Cortex of kidney (tissue), 1 donor: ENCODE data around the gene ESAM.

Source experiments
- DNase-seq: peaks from one replicate; lab custom pipeline; 2025; lab: John Stamatoyannopoulos, UW

ESAM gene, protein sequence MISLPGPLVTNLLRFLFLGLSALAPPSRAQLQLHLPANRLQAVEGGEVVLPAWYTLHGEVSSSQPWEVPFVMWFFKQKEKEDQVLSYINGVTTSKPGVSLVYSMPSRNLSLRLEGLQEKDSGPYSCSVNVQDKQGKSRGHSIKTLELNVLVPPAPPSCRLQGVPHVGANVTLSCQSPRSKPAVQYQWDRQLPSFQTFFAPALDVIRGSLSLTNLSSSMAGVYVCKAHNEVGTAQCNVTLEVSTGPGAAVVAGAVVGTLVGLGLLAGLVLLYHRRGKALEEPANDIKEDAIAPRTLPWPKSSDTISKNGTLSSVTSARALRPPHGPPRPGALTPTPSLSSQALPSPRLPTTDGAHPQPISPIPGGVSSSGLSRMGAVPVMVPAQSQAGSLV

DNA sequence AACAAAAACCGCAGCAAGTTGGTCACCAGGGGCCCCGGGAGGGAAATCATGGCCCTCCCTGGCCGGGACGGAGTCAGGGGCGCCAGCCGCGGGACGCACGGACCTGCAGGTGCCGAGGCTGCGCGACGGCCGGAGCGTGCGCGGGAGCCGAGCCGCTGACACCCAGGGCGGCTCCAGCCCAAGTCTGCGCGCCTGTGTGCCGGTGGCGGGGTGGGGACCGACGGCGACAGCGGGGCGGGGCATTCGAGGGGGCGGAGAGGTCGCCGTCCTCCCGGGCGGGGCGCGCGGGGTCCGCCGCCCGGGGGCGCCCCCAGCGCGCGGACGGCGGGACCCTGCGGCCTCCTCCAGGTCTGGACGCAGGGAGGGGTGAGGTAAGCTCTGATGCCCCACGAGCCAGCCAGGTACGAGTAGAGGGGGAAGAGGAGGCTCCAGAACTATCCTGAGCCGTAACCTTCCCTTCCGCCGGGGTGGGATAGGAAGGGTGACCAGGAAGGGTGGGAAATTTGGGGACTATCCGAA lies at the start of gene ESAM:
Gene ESAM, minus strand, starts transcription at position 186 of the 519 bp plus-strand sequence. Its CDS starts 136 bp downstream, at position 50.
- no peak for DNase-seq

DNA sequence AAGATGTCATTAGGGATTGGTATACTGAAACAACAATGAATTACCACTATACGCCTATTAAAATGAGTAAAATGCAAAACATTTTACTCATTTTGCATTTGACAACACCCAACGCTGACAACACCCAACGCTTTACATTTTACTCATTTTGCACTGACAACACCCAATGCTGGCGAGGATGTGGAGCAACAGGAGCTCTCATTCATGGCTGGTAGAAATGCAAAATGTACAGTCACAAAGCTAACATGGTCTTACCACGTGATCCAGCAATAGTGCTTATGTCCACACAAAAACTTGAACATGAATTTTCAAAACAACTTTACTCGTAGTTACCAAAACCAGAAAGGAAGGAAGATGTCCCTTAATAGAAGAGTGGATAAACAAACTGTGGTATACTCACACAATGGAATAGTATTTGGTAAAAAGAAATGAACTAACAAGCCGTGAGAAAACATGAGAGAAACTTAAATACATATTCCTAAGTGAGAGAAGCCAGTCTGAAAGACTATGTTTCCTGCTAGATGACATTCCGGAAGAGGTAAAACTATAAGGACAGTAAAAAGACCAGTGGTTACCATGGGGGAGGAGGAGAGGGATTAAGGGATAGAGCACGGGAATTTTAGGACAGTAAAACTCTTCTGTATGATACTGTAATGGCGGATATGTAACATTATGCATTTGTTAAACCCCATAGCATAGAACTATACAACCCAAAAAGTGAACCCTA lies 49.5 kb upstream of the ESAM start:
- DNase-seq: no peak

DNA sequence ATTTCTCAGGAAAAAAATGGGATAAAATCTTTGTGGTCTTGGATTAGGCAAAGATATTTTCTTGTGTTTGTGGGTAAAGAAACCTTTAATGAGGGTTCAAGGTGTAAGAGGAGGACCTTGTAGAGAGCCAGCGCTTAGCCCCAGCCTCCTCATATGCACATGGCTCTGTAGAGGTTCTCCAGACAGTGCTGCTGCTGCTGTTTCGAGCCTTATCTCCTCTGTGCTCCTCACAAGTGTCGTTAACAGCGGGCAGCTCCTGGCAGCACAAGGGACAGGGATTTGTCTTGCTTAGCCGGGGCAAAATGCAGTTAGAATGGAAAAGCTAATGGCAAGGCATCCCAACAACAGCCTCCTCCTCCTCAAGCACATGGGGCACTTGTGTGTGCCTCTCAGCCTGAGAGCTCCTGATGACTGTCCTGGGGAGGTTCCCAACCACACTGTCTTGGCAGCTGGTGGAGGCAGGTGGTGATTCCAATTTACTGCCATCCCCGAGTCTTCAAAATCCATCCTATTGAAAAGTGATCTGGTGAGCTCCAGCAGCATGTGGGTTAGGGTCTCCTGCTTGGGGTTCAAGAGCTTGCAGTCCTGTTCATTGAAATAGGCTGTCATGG lies 45.7 kb upstream of the ESAM start:
- no peak for DNase-seq

DNA sequence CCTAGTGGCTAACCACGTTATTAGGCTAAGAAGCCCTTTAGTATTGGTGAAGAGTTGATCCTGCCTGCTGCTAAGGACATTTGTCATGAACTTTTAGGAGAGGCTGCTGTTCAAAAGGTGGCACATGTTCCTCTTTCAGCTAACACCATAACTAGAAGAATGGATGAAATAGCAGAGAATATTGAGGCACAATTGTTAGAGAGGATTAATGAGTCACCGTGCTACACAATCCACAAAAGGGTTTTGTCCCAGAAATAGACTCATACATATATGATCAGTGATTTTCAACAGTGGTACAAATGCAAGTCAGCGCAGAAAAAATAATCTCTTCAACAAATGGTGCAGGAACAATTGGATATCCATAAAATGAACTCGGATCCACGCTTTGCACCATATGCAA lies 45.1 kb upstream of the ESAM start:
- no peak for DNase-seq

DNA sequence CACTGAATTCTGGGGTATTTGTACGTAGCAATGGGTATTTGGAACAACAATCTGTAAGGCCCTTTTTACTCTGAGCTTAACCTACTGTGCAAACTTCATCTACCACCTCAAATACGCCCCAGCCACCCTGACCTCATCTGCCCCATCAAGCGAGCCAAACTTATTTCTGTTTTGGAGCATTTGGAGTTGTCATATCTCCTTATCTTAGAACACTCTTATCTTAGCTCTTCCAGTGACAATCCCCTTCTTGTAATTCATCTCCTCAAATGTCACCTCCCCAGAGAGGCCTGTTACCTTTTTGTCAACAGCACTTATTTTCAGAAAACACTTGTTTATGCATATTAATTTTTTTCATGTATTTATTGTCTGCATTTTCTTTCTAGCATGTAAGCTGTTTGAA lies 42.8 kb upstream of the ESAM start:
- no peak for DNase-seq

DNA sequence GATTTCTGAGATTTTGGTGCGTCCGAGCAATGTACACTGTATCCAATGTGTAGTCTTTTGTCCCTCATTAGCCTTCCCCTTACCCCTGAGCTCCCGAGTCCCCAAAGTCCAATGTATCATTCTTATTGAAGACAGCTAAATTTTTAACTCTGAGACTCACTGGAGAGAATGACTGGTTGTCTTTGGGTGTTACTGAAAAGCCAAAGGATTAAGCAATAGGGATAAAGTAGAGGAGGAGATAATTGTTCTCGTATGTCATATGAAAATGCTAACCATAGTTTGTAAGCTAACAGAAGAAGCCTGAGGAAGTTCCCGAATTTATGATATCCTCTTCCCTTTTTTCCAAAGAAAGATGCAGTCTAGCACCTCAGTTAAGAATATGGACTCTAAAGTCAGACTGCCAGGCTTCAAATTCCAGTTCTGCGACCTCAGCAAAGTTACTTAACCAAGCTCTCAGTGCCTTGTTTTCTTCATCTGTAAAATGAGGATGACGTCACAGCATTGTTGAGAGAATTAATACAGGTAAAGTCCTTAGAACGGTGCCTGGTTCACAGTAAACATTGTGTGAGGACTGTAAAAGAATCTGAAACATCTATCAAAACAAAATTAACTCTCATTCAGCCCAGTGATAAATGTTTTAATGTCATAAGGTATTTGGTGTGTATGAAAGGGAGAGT lies 39.7 kb upstream of the ESAM start:
- DNase-seq: no peak

DNA sequence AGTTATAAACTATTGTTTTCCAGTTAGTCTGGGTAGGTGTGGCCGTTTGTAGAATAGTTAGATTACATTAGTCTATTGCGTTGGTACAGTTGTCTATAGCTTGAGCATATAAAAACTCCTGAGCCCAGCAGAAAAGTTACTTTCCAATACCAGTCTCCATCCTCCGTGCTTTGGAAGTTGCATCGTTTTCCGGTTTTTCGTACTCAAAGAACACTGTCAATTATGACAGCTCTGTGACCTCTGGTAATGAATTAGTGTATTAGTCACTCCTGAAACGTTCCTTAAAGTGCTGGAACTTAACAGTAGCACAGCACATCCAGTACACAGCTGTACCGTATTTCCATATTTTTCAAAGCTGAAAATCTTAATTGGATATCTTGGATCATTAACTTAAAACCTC lies 38.9 kb upstream of the ESAM start:
- no peak for DNase-seq

DNA sequence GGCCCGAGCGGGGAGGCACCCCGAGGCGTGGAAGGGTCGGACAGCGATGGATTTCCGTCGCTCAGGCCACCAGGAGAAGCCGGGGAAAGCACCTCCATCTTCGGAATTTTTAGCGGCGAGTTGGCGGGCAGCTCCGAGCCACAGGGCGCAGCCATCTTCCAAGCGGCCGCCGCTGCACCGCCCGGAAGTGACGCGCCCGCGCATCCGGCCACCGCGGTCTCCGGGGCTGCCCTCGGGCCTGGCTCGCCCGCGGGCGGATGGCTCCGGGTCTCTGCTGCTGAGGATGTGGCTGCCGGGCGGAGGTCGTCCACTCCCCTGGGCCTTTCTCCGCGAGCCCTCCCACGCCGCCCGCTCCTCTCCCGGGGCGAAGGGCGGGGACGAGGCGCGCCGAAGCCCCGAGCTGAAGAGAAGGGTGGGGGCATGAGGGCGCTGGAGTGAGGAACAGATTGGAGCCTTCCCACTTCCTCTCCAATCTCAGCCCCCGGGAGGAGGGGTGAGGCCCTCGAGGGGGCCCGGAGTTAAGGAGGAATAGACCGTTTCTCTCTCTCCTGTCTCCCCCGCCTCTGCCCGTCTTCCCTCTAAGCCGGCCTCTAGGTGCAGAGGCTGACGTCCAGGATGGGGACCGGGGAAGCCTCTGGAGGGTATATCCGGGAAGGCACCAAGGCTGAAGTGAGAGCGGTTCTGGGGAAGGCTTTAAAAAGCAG lies 38.3 kb upstream of the ESAM start, which contains the start of gene MSANTD2:
Gene MSANTD2, minus strand, starts transcription at position 181 of the 704 bp plus-strand sequence. Its CDS starts 26 bp downstream, at position 155.
- no peak for DNase-seq

DNA sequence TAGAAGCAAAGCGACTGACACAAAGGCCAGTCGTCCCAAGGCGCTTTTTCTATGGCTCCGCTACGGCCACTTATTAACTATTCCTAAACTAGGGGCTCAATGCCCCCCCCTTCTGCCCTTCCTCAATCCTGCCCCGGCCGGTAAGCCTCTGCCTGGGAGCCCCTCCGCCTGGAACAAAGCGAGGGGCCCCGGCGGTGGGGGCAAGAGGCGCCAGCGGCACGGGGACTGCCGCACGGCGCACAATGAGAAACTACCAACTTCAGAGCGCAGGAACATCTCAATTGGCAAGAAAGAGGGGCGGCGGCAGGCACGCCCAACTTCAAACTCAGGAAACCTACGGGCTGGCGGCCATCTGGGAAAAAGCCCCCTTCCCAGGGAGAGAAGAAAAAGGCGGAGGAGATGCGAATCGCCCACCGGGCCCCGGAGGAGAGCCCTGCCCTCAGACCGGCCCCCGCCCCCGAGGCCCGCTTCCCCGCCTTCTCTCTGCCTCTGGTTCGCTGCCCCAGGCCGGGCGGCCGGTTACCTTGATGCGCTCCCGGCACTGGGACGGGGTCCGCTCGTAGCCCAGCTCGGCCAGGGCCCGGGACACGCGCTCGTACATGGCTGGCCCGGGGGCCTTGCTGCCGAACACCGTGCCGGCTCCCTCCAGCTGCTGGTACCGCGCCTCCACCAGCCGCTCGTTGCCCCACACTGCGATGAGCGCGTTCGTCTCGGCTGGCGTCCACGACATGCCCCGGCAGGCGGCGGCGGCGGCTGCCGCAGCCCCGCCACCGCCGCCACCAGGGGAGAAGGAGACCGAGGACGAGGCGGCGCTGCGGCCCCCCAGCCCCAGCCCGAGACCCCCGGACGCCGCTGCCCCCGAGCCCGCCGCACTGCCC lies 37.5 kb upstream of the ESAM start:
- no peak for DNase-seq

DNA sequence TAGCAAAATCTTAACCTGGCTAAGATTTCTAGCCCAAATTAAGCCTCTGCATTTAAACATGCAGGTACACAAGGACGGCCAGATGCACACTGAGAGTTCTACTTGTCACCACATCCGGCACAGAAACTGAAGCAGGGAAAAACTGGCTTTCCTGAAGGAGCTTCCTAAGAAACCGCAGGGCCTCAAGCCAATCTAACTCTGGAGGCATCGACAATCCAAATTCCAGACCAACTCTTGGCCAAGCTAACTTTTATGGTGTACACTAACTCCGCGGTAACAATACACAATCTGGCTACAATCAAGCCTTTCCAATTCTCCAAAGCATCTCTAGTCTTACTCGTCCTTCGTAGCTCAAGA lies 36.9 kb upstream of the ESAM start:
- no peak for DNase-seq

DNA sequence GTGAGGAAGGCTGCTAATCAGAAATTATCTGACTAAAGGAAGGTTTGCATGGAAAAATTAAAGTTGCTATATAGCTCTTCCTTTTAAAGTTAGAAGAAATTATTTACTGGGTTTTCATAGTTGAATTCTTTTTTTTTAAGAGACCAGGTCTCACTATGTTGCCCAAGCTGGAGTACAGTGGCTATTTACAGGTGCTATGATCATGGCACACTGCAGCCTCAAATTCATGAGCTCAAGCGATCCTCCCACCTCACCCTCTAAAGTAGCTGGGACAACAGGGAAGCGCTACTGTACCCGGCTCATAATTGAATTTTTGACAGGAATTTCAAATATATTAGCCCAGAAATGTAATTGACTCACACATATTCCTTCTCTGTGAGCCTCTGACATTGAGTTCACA lies 34.2 kb upstream of the ESAM start:
- no peak for DNase-seq

DNA sequence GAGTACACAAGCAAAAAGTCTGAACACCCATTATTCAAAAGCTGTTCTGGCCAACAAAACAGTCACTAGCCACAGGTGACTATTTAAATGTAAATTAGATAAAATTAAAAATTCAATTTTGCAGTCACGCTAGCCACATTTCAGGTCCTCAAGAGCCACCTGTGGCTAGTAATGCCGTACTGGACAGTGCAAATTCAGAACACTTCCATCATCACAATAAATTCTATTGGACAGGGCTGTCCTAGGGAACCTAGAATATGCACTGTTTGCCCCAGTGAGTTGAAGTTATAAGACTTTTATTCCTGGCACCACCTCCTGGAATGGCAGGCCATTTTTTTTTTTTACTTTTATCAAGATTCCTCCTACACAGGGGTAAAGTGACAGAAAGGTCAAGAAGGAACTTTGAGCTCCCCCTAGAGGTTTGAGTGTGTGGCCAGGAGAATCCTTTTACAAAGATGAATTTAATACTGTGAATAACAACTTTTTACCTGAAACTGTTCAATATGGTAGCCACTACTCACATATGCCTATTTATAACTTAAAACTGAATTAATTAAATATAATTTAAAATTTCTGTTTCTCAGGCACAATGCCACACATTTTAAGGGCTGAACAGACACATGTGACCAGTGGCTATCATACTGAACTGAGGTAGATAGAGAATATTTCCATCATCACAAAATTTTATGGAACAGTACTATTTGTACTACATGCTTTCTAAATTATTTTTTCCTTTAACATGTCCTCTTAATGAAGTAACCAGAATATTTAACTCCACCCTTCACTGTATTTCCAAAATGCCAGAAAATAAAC lies 31.6 kb upstream of the ESAM start:
- no peak for DNase-seq

DNA sequence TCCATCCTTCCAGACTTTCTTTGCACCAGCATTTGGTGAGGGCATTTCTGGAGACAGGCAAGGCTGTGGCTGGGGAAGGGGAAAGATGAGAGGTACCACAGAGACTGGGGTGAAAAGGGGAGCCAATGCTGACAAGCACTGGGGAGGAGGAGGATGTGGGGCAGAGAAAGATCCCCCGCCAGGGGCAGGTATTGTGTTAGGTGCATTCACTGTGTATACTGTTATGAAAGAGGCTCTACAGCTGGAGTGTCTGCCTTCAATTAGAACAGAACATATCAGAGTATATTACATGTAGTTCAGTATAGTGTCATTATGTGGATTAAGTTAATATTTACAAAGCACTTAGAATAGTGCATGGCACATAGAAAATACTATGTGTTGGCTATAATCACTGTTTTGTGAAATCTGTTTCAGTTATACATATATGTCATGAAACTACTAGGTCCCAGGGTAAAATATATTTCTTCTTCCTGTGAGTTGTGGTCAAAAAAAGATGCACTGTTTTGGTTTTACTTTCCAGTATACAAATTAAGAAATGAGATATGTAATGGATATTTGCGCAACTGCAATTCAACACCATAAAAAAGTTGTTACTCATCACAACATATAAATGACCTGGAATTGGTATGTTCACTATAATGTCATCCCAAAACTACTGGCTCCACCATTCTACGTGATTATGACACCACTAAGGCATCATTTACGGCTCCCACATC lies 29.7 kb upstream of the ESAM start:
- DNase-seq: no peak

DNA sequence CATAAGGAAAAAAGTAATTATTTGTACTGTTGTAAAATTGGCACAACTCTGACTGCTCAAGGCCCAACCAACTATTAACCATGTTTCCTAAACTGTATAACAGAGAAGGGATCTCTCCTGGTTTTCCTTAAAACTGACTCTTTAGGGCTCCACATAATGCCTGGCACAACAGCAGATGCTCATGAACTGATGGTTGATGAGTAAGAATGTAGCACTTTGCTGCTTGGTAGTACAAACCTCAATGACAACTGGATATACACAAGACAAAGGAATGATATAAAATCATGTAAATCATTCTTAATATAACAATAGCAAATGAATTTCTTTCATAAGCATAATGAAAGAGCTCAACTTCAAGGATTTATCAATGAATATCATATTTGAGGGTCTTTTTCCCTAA lies 26.4 kb upstream of the ESAM start:
- DNase-seq: no peak

DNA sequence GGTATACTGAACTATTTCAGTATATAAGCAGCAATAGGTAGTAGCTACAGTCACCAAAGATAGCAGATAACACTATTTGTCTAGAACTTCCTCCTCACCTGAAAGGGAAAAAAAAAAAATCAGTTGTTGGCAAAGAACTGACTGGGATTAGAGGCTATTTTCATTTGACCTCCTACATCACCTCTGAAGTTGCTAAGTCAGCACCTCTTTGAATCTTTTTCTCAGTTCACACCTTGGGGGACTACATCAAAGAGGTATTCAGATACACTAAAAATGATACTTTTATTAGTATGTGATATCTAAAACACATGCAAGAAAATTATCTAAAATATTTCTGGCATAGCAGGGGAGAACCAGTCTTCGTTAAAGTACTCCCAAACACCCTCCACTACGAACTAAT lies 22.0 kb upstream of the ESAM start:
- no peak for DNase-seq

DNA sequence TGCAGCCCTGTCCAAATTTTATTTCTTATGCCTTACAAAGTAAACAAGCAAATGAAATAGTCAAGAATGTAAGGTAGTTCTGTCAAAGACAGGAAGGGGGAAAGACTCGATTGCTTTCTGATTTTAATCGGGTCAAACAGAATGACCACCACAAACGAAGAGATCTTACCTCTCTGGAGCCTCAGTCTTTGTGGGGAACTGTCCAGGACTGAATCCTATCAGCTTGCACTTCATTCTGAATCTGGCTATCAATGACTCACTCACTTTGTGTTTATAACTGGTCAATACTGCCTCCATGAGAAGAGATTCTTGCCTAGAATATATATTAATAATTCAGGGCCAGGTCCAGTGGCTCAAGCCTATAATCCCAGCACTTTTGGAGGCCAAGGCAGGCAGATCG lies 20.9 kb upstream of the ESAM start:
- DNase-seq: no peak

DNA sequence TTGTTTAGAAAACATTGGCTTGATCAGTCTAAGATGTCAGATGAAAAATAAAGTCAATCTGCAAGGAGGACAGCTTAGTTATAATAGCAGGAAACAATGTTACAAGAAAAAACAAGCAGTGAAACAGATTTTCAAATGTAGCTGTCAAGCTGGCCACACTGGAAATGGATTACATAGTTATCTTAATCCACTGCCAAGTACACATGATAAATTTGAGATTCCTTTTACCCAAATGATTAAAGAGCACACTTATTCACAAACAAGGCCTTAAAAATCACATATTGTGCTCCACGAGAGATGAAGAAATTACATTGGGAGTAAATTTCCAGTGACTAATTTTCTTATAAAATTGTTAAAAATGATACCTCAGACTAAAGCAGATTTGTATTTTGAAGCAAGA lies 17.5 kb upstream of the ESAM start:
- DNase-seq: no peak

DNA sequence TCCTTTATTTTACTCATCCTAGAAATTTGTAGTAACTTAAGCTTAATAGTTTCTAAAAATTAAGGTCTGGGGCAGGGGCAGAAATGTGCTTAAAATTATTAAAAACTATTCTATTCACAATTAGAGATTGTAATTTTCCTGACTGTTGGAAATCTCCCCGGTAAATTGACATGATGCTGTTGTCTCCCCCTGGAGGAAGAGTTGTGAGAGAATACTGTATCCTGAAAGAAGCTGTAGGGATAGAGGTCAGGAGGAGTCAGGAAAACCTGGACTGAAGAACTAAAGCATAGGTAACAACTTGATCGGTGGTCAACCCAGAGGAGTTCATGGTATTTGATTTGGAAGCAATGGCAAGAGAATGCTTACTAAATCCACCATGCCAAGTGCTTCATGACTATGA lies 16.2 kb upstream of the ESAM start:
- no peak for DNase-seq
